Heart left ventricle (tissue), 16 donors: ENCODE results near the gene EVA1A. TPM values are rescaled to one million over a fixed set of nuclear protein-coding genes. Genes with fewer than 3 reads are reported as not detected.

Experiments
- ATAC-seq, 4 donors: fragments of 200-7000 bp; cut with Tn5 transposase; one replicate each; pipeline ENCODE4 v1.9.1; 2020 to 2022; ENCODE audit warnings: moderate library complexity in 4 of 4, mild to moderate bottlenecking in 3 of 4, moderate number of reproducible peaks in 1 of 4
- DNase-seq, 5 donors: peaks; one replicate each; pipeline ENCODE4 v3.0.0-alpha.2; 2020
- H3K27ac ChIP-seq, 12 donors: fragments of 200-600 bp; sonication (generic) in 4 of 12; one replicate each; pipeline versions ENCODE4 v1.5.0 to v1.8.0; 2016 to 2022; ENCODE audit warnings: mild to moderate bottlenecking in 2 of 12
- H3K27me3 ChIP-seq, 9 donors: fragments of 200-600 bp; sonication (generic) in 2 of 9; one replicate each; pipeline versions ENCODE4 v1.5.1 to v1.8.0; 2016 to 2022; ENCODE audit warnings: mild to moderate bottlenecking in 3 of 9
- H3K36me3 ChIP-seq, 9 donors: fragments of 200-600 bp; sonication (generic) in 2 of 9; one replicate each; pipeline versions ENCODE4 v1.5.0 to v1.8.0; 2018 to 2022; ENCODE audit warnings: mild to moderate bottlenecking in 2 of 9
- H3K4me1 ChIP-seq, 12 donors: fragments of 200-600 bp; sonication (generic) in 4 of 12; one replicate each; pipeline versions ENCODE4 v1.5.0 to v1.8.0; 2016 to 2022; ENCODE audit warnings: mild to moderate bottlenecking in 3 of 12
- H3K4me3 ChIP-seq, 12 donors: fragments of 200-600 bp; sonication (generic) in 4 of 12; one replicate each; pipeline versions ENCODE4 v1.5.0 to v1.8.0; 2017 to 2022; ENCODE audit warnings: mild to moderate bottlenecking in 9 of 12, moderate library complexity in 4 of 12
- H3K9me3 ChIP-seq, 12 donors: fragments of 200-600 bp; sonication (generic) in 4 of 12; one replicate each; pipeline versions ENCODE4 v1.5.0 to v1.8.0; 2016 to 2022; ENCODE audit warnings: mild to moderate bottlenecking in 1 of 12
- CTCF ChIP-seq, 12 donors: fragments of 200-600 bp; sonication (generic) in 4 of 12; IDR thresholded peaks; one replicate each; pipeline versions ENCODE4 v1.5.0 to v1.8.0; 2018 to 2022; ENCODE audit warnings: antibody characterized with exemption in 12 of 12, mild to moderate bottlenecking in 5 of 12
- POLR2A ChIP-seq, 2 donors: fragments of 450-650 bp; IDR thresholded peaks; one replicate each; pipeline ENCODE4 v1.6.1; 2017; ENCODE audit warnings: antibody characterized with exemption in 2 of 2, mild to moderate bottlenecking in 2 of 2, moderate library complexity in 2 of 2
- WGBS, 4 donors: extraction: QIAGEN DNeasy Blood & Tissue Kit in 2 of 4; methylation state at CpG; one replicate each; pipeline versions ENCODE4 v1.1.5 to v1.1.7; 2013 to 2018; 5-methylcytosine and 5-hydroxymethylcytosine counted together
- intact Hi-C, 10 donors: fragments of 100-400 bp; cut with DNase I; formaldehyde crosslinking; loops; one replicate each; pipeline versions ENCODE4 v1.11.1 to v1.14.2; 2022
- polyA plus RNA-seq, 2 donors: library from polyadenylated mRNA; stranded (reverse); fragments of 200-250 nt; gene quantifications; one replicate each; pipeline ENCODE4 v1.2.3, GENCODE V29; 2013
- total RNA-seq, 9 donors: library from RNA; depleted of rRNA in 2 of 9; stranded (reverse); fragments of >200 nt in 2 of 9; fragmentation: NEBNext Ultra II Directional in 3 of 9; extraction: Animal tissue kit (Norgen Biotek cat#: 25700) in 3 of 9; gene quantifications; one replicate each; pipeline versions ENCODE4 v1.1.0 to v1.2.4, GENCODE V29; 2016 to 2023
- donor health status: ischemic (EF 13 %, LVEDD 7.1; RV severe dilation, severe dysfunction).
- donor health status: healthy with polysubstance abuse.
- donor health status: DM: no; HTN: yes; CAD: no.
- donor health status: DM: no; HTN: no; CAD: no.
- donor health status: ischemic (EF 25% LVEDD 6.9; RV normal size, moderate dysfunction).
- donor health status: ischemic (EF 25% LVEDD 5.7; RV mildly dilated, moderate dysfunction).
- donor health status: healthy.
- donor health status: DM: yes; HTN: yes; CAD: no.
- donor health status: ischemic (EF 35%, LVEDD 5.7; RV mildly dilated, moderate dysfunction).
- donor health status: nonischemic (EF 11% LVEDD 7.7; RV severe dilation, severe dysfunction).
- donor health status: DM: yes; HTN: yes; CAD: no.
- donor health status: PGD.
- donor health status: ischemic (EF 29% LVEDD 5.4; RV normal size, mild dysfunction).
- donor health status: nonischemic (EF 23%, LVEDD 6.1; RV moderate dilation, normal function).

The EVA1A gene
- total and polyA plus RNA-seq, 11 donors = 0.19 to 5.0 (median 1.4) TPM; not detected in 1

- intact Hi-C loops = no loop called here
- H3K36me3 ChIP-seq = no peaks in the 10 kb centered on the region
- no peaks in the 10 kb centered on the region for H3K9me3 ChIP-seq
- H3K4me3 ChIP-seq = no peak overlapping the region
- DNase-seq (peak in 1 of 5 donors; percentile 32), ATAC-seq (no peak)
- no peak for TF ChIP-seq POLR2A (IDR thresholded peaks at IDR 0.05)
- no peak for TF ChIP-seq CTCF (IDR thresholded peaks at IDR 0.05)
- peaks cover 0 to 6% (median 0%) of the 10 kb centered on the region in 9 donors for H3K27me3 ChIP-seq
- 27 to 36% (median 32%) methylated on average over 2 of the region's 2 CpGs for WGBS, 4 donors
- H3K27ac ChIP-seq = no peak overlapping the region
- no peaks in the 10 kb centered on the region for H3K4me1 ChIP-seq
Measured at GRCh38 chr2:75548036-75548573, 12.6 kb downstream of the EVA1A start.

GRCh38 chr2:75547345-75548035, 13.2 kb downstream of the EVA1A start:
- no peaks in the 10 kb centered on the region for H3K36me3 ChIP-seq
- TF ChIP-seq CTCF (IDR thresholded peaks at IDR 0.05) (no peak), POLR2A (IDR thresholded peaks at IDR 0.05) (no peak)
- H3K4me3 ChIP-seq = no peak overlapping the region
- no peaks in the 10 kb centered on the region for H3K4me1 ChIP-seq
- H3K9me3 ChIP-seq = no peaks in the 10 kb centered on the region
- ATAC-seq (no peak), DNase-seq (no peak)
- H3K27me3 ChIP-seq = peaks cover 0 to 6% (median 0%) of the 10 kb centered on the region in 9 donors
- 85 to 92% (median 88%) methylated on average over 4 of the region's 4 CpGs for WGBS, 4 donors
- intact Hi-C loops = no loop called here
- H3K27ac ChIP-seq = no peak overlapping the region

GRCh38 chr2:75545922-75546321, 14.8 kb downstream of the EVA1A start:
- Histone ChIP-seq H3K27ac (no peak overlapping the region), H3K36me3 (no peaks in the 10 kb centered on the region), H3K4me1 (peaks cover 0 to 5% (median under 1%) of the 10 kb centered on the region in 12 donors), H3K27me3 (no peaks in the 10 kb centered on the region), H3K9me3 (no peaks in the 10 kb centered on the region), H3K4me3 (no peak overlapping the region)
- intact Hi-C loops = no loop called here
- ATAC-seq (no peak), DNase-seq (no peak)
- TF ChIP-seq CTCF (IDR thresholded peaks at IDR 0.05) (no peak), POLR2A (IDR thresholded peaks at IDR 0.05) (no peak)
- 83 to 88% (median 85%) methylated on average over 2 of the region's 2 CpGs for WGBS, 4 donors

GRCh38 chr2:75545387-75545786, 15.4 kb downstream of the EVA1A start:
- no peaks in the 10 kb centered on the region for H3K9me3 ChIP-seq
- ATAC-seq = no peak
- TF ChIP-seq POLR2A (IDR thresholded peaks at IDR 0.05) (no peak), CTCF (IDR thresholded peaks at IDR 0.05) (no peak)
- intact Hi-C loops = no loop called here
- H3K4me3 ChIP-seq = no peak overlapping the region
- no peaks in the 10 kb centered on the region for H3K27me3 ChIP-seq
- no peak for DNase-seq
- WGBS, 4 donors = 90 to 94% (median 93%) methylated on average over 3 of the region's 3 CpGs
- no peaks in the 10 kb centered on the region for H3K36me3 ChIP-seq
- H3K4me1 ChIP-seq = peaks cover 0 to 10% (median 4%) of the 10 kb centered on the region in 12 donors
- no peak overlapping the region for H3K27ac ChIP-seq
